Measurements from ENCODE around the gene ZDBF2.

DNA sequence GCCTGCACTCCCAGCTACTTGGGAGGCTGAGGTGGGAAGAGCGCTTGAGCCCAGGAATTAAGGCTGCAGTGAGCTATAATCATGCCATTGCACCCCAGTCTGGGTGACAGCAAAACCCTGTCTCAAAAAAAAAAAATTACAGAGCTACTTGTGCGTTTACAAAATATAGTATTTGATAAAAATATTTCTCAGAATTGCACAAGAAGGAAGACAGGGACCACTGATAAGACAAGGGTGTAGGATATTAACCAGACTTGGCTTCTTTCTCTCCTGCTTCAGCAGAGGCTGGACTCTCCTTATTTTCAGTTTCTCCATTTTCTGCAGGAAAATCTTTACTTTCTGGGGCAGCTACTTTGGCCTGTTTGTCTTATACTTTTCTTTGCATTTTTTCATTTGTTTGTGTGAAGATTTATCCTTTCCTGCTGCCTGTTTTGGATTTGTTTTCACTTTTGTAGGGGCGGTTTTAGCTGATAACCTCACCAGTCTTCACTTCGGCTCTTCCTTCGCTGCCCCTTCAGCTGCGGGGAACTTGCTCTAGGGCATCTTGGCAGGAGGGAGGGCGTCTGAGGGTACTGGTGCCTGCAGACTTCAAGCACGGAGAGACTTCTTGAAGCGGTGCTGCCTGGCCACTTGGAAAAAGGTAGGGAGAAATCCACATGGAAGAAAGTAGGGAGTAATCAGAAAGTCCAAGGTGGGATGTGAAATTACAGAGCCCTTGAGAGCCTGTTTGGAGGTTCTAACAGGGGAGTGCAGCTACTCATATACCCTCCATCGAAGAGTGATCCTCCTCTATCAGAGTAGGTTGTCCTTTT lies 14.9 kb upstream of the ZDBF2 start:
- TF ChIP-seq, protein P1, sequence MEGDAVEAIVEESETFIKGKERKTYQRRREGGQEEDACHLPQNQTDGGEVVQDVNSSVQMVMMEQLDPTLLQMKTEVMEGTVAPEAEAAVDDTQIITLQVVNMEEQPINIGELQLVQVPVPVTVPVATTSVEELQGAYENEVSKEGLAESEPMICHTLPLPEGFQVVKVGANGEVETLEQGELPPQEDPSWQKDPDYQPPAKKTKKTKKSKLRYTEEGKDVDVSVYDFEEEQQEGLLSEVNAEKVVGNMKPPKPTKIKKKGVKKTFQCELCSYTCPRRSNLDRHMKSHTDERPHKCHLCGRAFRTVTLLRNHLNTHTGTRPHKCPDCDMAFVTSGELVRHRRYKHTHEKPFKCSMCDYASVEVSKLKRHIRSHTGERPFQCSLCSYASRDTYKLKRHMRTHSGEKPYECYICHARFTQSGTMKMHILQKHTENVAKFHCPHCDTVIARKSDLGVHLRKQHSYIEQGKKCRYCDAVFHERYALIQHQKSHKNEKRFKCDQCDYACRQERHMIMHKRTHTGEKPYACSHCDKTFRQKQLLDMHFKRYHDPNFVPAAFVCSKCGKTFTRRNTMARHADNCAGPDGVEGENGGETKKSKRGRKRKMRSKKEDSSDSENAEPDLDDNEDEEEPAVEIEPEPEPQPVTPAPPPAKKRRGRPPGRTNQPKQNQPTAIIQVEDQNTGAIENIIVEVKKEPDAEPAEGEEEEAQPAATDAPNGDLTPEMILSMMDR (conservative IDR thresholded peaks at IDR 0.05 in 1 of 2, IDR thresholded peaks at IDR 0.05 in 1 of 2; ENCODE audit: extremely low read depth in 1 of 2, insufficient read depth in 1 of 2, low read depth in 1 of 2, low read length in 2 of 2), result no peak
- no peak for TF ChIP-seq EZH2 (IDR thresholded peaks at IDR 0.05; ENCODE audit: borderline replicate concordance, low read length)

All from mammary epithelial cell (primary cell).